Measurements from ENCODE around the gene DIP2B. TPM values are rescaled to one million over a fixed set of nuclear protein-coding genes. Genes with fewer than 3 reads are reported as not detected.

Gene DIP2B
- total and polyA plus RNA-seq, 12 donors, result 3.0 to 21.5 (median 15.8) TPM

DNA sequence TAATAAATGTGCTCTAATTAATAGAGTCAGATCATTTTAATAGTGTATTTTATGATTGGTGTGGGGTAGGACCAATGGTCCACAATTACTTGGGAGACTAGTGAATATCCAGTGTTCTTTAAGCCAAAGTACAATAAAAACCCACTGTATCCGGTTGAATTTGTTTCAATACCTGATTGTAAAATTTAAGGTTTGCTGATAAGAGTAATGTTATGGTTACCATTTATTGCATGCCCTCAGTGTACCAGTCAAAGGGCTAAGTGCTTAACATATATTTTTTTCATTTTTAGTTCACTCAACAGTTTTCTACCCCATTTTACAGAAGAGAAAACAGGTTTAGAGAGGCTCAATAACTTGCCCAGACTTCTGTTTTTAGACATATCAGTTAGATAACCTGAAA lies 161.2 kb downstream of the DIP2B start:
- TF ChIP-seq, protein P1, sequence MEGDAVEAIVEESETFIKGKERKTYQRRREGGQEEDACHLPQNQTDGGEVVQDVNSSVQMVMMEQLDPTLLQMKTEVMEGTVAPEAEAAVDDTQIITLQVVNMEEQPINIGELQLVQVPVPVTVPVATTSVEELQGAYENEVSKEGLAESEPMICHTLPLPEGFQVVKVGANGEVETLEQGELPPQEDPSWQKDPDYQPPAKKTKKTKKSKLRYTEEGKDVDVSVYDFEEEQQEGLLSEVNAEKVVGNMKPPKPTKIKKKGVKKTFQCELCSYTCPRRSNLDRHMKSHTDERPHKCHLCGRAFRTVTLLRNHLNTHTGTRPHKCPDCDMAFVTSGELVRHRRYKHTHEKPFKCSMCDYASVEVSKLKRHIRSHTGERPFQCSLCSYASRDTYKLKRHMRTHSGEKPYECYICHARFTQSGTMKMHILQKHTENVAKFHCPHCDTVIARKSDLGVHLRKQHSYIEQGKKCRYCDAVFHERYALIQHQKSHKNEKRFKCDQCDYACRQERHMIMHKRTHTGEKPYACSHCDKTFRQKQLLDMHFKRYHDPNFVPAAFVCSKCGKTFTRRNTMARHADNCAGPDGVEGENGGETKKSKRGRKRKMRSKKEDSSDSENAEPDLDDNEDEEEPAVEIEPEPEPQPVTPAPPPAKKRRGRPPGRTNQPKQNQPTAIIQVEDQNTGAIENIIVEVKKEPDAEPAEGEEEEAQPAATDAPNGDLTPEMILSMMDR (IDR thresholded peaks at IDR 0.05), result no peak
- 98% methylated on average over 1 of the region's 1 CpG for WGBS, 2 donors
- intact Hi-C loops (cut with DNase I), result no loop called here
- no peaks in the 10 kb centered on the region for H3K9me3 ChIP-seq
- peaks cover 0 to 16% (median 0%) of the 10 kb centered on the region in 9 donors for H3K36me3 ChIP-seq
- ATAC-seq, result no peak
- no peak overlapping the region for H3K4me3 ChIP-seq
- no peak for DNase-seq
- no peaks in the 10 kb centered on the region for H3K27me3 ChIP-seq
- no peaks in the 10 kb centered on the region for H3K4me1 ChIP-seq
- H3K27ac ChIP-seq, result no peak overlapping the region

DNA sequence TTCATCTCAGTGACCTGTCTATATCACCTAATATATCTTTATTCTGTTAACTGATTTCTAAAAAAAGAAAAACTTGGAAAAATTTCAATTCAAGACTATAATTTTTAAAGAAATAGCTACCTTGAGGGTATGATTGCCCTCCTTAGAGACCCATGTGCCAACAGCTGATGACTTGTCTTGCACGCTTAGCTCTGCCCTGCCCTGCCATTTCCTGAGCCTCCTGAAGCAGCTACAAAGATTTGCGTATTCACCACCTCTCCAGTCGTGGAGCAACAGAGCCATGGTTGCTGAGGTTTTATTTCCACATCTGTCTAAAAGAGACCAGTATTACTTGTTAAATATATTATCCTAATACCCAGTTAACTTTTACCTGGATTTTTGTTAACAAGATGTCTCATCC lies 167.4 kb downstream of the DIP2B start:
- 92% methylated on average over 3 of the region's 3 CpGs for WGBS, 2 donors
- Histone ChIP-seq H3K9me3 (no peaks in the 10 kb centered on the region), H3K36me3 (peaks cover 0 to 54% (median 14%) of the 10 kb centered on the region in 9 donors), H3K27me3 (no peaks in the 10 kb centered on the region), H3K4me1 (peaks cover 0 to 9% (median 0%) of the 10 kb centered on the region in 9 donors), H3K27ac (no peak overlapping the region), H3K4me3 (no peak overlapping the region)
- no peak for ATAC-seq
- no peak for DNase-seq
- intact Hi-C loops (cut with DNase I), result no loop called here
- TF ChIP-seq, protein P1 (IDR thresholded peaks at IDR 0.05), result no peak

DNA sequence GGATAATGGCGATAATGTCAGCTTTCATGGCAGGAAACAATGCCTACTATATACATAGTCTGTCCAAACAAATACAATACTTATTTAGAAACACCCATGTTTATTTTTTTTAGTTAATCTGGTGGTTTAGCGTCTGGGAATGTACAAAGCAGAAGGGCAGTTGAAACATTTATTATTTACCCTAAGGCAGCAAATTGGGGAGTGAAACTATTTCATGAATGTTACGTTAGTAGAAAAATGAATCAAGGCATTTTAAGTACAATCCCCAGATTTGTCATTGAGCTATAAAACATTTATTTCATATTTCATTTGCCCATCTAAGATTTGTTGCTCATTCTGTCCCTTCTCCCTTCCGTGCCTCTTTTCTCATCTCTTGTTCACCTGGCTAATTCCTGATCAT lies 172.0 kb downstream of the DIP2B start:
- DNase-seq (no peak), ATAC-seq (no peak)
- WGBS, 2 donors, result 94 to 95% methylated on average over 4 of the region's 4 CpGs
- Histone ChIP-seq H3K36me3 (peaks cover 0 to 87% (median 9%) of the 10 kb centered on the region in 9 donors), H3K27ac (no peak overlapping the region), H3K4me3 (no peak overlapping the region), H3K9me3 (no peaks in the 10 kb centered on the region), H3K27me3 (no peaks in the 10 kb centered on the region), H3K4me1 (peaks cover 0 to 18% (median 0%) of the 10 kb centered on the region in 9 donors)
- TF ChIP-seq, protein P1 (IDR thresholded peaks at IDR 0.05), result no peak
- intact Hi-C loops (cut with DNase I), result no loop called here

DNA sequence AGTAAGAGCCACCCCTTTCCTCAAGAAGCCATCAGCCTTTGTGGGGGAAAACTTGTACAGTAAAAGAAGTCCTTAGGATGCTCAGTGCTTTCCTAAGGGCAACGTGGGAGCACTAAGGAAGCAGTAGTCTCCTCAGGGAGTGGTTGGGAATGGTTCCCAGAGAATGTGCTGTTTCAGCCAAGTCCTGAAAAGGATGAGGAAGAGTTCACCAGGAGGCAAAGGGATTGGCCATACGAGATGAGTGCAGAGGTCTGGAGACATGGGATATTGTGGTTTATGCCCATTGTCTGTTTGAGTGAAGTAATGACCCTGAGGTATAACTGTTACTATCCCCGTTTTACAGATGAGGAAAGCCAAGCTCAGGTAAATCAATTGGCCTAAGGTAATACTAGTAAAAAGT lies 173.1 kb downstream of the DIP2B start:
- TF ChIP-seq, protein P1 (IDR thresholded peaks at IDR 0.05), result no peak

More for the DNA sequence above, 173.1 kb downstream of the DIP2B start:
- Histone ChIP-seq H3K4me1 (peaks cover 0 to 18% (median 0%) of the 10 kb centered on the region in 9 donors), H3K27me3 (no peaks in the 10 kb centered on the region), H3K4me3 (no peak overlapping the region), H3K27ac (no peak overlapping the region), H3K36me3 (peaks cover 0 to 90% (median 9%) of the 10 kb centered on the region in 9 donors), H3K9me3 (no peaks in the 10 kb centered on the region)
- intact Hi-C loops (cut with DNase I), result no loop called here
- 37 to 50% methylated on average over 3 of the region's 3 CpGs for WGBS, 2 donors
- peak in 6 of 8 donors; percentile 29 to 71 (median 50) for ATAC-seq
- peak in 1 of 2 donors; percentile 25 for DNase-seq
